OCI-LY3 (cell line): ENCODE measurements around the gene AREL1.

Experiments
- H2AFZ ChIP-seq: fragments of 200-600, 300-600 bp; shearing (Covaris generic); 2 replicates; pipeline ENCODE4 v1.6.0; 2014; ENCODE audit warnings: antibody characterized with exemption, low read depth, low read length
- H3K27ac ChIP-seq: fragments of 200-600, 300-600 bp; sonication (generic); 2 replicates; pipeline ENCODE4 v1.5.1; 2014; ENCODE audit warnings: mild to moderate bottlenecking, low read length, moderate library complexity, mixed read lengths
- H3K27me3 ChIP-seq: fragments of 200-600, 300-600 bp; sonication (generic); 2 replicates; pipeline ENCODE4 v1.6.1; 2014; ENCODE audit warnings: low read depth, low read length, mixed read lengths
- H3K36me3 ChIP-seq: fragments of 200-600, 300-600 bp; sonication (generic); replicated peaks from 2 replicates; pipeline ENCODE3; 2014; ENCODE audit warnings: low read depth, low read length, mixed read lengths
- H3K4me1 ChIP-seq: fragments of 300-600, 200-600 bp; sonication (generic); 2 replicates; pipeline ENCODE4 v1.6.1; 2014; ENCODE audit warnings: low read length, mixed read lengths
- H3K4me2 ChIP-seq: fragments of 200-600, 300-600 bp; sonication (generic); 2 replicates; pipeline ENCODE4 v1.6.1; 2014; ENCODE audit warnings: low read length, mixed read lengths
- H3K4me3 ChIP-seq: fragments of 300-600, 200-600 bp; sonication (generic); 2 replicates; pipeline ENCODE4 v1.5.1; 2014; ENCODE audit warnings: antibody characterized with exemption, mild to moderate bottlenecking, low read length, moderate library complexity
- H3K79me2 ChIP-seq: fragments of 300-600, 200-600 bp; shearing (Covaris generic); 2 replicates; pipeline ENCODE4 v1.6.1; 2014; ENCODE audit warnings: mild to moderate bottlenecking, low read length, mixed read lengths
- H3K9ac ChIP-seq: fragments of 300-600, 200-600 bp; shearing (Covaris generic); 2 replicates; pipeline ENCODE4 v1.6.0; 2014; ENCODE audit warnings: mild to moderate bottlenecking, low read length, moderate library complexity
- H3K9me3 ChIP-seq: fragments of 200-600, 300-600 bp; shearing (Covaris generic); 2 replicates; pipeline ENCODE4 v1.6.1; 2014; ENCODE audit warnings: low read length, mixed read lengths; ENCODE audit not compliant: insufficient read depth
- H4K20me1 ChIP-seq: fragments of 200-600, 300-600 bp; sonication (generic); 2 replicates; pipeline ENCODE4 v1.6.1; 2016; ENCODE audit warnings: low read length, mixed read lengths; ENCODE audit not compliant: insufficient read depth
- CTCF ChIP-seq: fragments of 200-600, 300-600 bp; sonication (generic); IDR thresholded peaks from 2 replicates; pipeline ENCODE4 v1.5.1; 2014; ENCODE audit warnings: antibody characterized with exemption, low read length, low read depth
- EZH2phosphoT487 ChIP-seq: fragments of 200-600 bp; shearing (Covaris generic); IDR thresholded peaks from 2 replicates; pipeline ENCODE4 v1.6.1; 2018; ENCODE audit warnings: antibody characterized with exemption, mixed run types, low read depth

AREL1 gene

GRCh38 chr14:74705613-74706500 lies 7.0 kb downstream of the AREL1 start:
- no peak overlapping the region for H3K4me2 ChIP-seq
- H3K4me1 ChIP-seq, result peaks cover 10% of the 10 kb centered on the region; the same call in 1 of the 2 replicates
- peaks cover 17% of the 10 kb centered on the region for H4K20me1 ChIP-seq
- H3K79me2 ChIP-seq, result peaks cover 92% of the 10 kb centered on the region
- H2AFZ ChIP-seq, result no peak overlapping the region
- no peak overlapping the region for H3K9ac ChIP-seq
- no peaks in the 10 kb centered on the region for H3K9me3 ChIP-seq
- TF ChIP-seq CTCF (no peak), EZH2phosphoT487 (no peak)
- H3K27ac ChIP-seq, result no peak overlapping the region
- no peak overlapping the region for H3K4me3 ChIP-seq
- H3K27me3 ChIP-seq, result no peaks in the 10 kb centered on the region
- peaks cover 6% of the 10 kb centered on the region for H3K36me3 ChIP-seq

GRCh38 chr14:74704656-74705055 lies 8.2 kb downstream of the AREL1 start:
- no peak for TF ChIP-seq CTCF
- no peak for TF ChIP-seq EZH2phosphoT487
- peaks cover 11% of the 10 kb centered on the region for H4K20me1 ChIP-seq
- no peak overlapping the region for H3K4me3 ChIP-seq
- no peak overlapping the region for H2AFZ ChIP-seq
- H3K27me3 ChIP-seq, result no peaks in the 10 kb centered on the region
- H3K27ac ChIP-seq, result no peak overlapping the region
- H3K36me3 ChIP-seq, result peaks cover 6% of the 10 kb centered on the region
- H3K9me3 ChIP-seq, result no peaks in the 10 kb centered on the region
- no peak overlapping the region for H3K9ac ChIP-seq
- peaks cover 10% of the 10 kb centered on the region; the same call in 1 of the 2 replicates for H3K4me1 ChIP-seq
- no peak overlapping the region for H3K4me2 ChIP-seq
- H3K79me2 ChIP-seq, result peaks cover 87% of the 10 kb centered on the region

- H4K20me1 ChIP-seq, result peaks cover 8% of the 10 kb centered on the region
- TF ChIP-seq EZH2phosphoT487 (no peak), CTCF (no peak)
- peaks cover 82% of the 10 kb centered on the region for H3K79me2 ChIP-seq
- no peak overlapping the region for H3K9ac ChIP-seq
- no peak overlapping the region for H3K4me2 ChIP-seq
- H3K36me3 ChIP-seq, result peaks cover 6% of the 10 kb centered on the region
- no peaks in the 10 kb centered on the region for H3K9me3 ChIP-seq
- no peak overlapping the region for H3K4me3 ChIP-seq
- peaks cover 10% of the 10 kb centered on the region; the same call in 1 of the 2 replicates for H3K4me1 ChIP-seq
- H3K27ac ChIP-seq, result no peak overlapping the region
- no peak overlapping the region for H2AFZ ChIP-seq
- no peaks in the 10 kb centered on the region for H3K27me3 ChIP-seq
These were observed 9.8 kb downstream of the AREL1 start for GRCh38 chr14:74703043-74703442.

GRCh38 chr14:74702293-74702692 lies 10.6 kb downstream of the AREL1 start:
- Histone ChIP-seq H3K4me2 (no peak overlapping the region), H3K27me3 (no peaks in the 10 kb centered on the region), H4K20me1 (peaks cover 8% of the 10 kb centered on the region), H2AFZ (no peak overlapping the region), H3K4me3 (no peak overlapping the region), H3K36me3 (peaks cover 10% of the 10 kb centered on the region), H3K27ac (no peak overlapping the region), H3K9me3 (no peaks in the 10 kb centered on the region), H3K4me1 (peaks cover 10% of the 10 kb centered on the region; the same call in 1 of the 2 replicates), H3K79me2 (peaks cover 81% of the 10 kb centered on the region), H3K9ac (no peak overlapping the region)
- TF ChIP-seq CTCF, result no peak
- no peak for TF ChIP-seq EZH2phosphoT487
